Dedifferentiated amniotic fluid mesenchymal stem cell (primary cell): Measurements from ENCODE around the gene ABLIM2.
"Not testable (repeated sequence)": the region's sequence is repeated elsewhere in the genome, so short reads cannot be mapped to it uniquely, and the experiment has no call there.

Experiments
- DNase-seq: peaks from one replicate; pipeline ENCODE4 v3.0.0-alpha.2; 2016; ENCODE audit errors: extremely low spot score

ABLIM2 gene

DNA sequence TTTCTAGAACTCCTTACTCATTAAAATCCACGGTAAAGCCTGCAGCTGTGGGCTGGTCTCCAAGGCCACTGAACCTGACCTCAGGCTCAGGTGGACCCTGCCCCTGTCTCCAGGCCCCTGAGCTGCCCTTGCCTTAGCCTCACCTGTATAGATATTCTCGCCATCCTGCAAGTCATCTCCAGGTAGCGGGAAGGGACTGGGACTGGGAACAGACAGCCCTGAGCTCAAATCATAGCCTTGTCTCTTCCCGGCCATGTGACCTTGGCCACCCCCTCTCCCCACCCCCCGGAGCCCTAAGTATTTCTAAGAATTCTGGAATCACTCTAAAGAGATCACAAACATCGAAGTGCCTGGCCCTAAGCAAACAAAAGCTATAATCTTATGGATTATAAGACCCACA lies 17.7 kb downstream of the ABLIM2 start:
- DNase-seq: no peak

DNA sequence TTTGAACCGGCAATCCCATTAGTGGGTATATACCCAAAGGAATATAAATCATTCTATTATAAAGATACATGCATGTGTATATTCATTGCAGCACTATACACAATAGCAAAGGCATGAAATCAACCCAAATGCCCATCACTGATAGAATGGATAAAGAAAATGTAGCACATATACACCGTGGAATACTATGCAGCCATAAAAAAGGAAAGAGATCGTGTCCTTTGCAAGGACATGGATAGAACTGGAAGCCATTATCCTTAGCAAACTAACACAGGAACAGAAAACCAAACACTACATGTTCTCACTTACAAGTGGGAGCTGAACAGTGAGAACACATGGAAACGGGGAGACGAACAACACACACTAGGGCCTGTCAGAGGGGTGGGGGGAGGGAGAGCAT lies 18.9 kb downstream of the ABLIM2 start:
- not testable (repeated sequence) for DNase-seq

GRCh38 chr4:8136972-8137710 lies 21.5 kb downstream of the ABLIM2 start:
- DNase-seq: no peak

- DNase-seq: no peak
These were observed 22.1 kb downstream of the ABLIM2 start for GRCh38 chr4:8136529-8136928.

DNA sequence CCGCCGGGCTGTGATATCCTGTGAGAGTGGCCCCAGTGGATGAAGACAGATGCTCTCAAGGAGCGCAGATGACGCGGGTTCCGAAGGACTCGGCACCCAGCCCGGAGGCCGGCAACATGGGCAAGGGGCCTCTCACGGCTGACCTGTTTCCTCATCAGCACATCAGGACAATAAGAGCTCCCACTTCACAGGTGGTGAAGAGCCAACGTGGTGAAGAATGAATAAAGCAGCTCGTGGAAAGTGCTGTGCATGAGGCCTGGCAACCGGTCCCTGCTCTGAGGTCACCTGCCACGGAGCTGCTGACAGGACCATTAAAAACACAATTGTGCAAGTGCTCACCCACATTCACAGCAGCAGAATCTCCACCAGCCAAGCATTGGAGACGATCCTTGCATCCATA lies 22.9 kb downstream of the ABLIM2 start:
- no peak for DNase-seq

GRCh38 chr4:8133897-8134563 lies 24.6 kb downstream of the ABLIM2 start:
- no peak for DNase-seq

GRCh38 chr4:8132947-8133705 lies 25.5 kb downstream of the ABLIM2 start:
- no peak for DNase-seq

GRCh38 chr4:8132400-8132799 lies 26.2 kb downstream of the ABLIM2 start:
- DNase-seq: no peak

GRCh38 chr4:8131826-8132225 lies 26.8 kb downstream of the ABLIM2 start:
- no peak for DNase-seq

- DNase-seq: no peak
These were observed 27.4 kb downstream of the ABLIM2 start for GRCh38 chr4:8131210-8131609.

GRCh38 chr4:8130346-8131066 lies 28.1 kb downstream of the ABLIM2 start:
- DNase-seq: no peak

GRCh38 chr4:8129785-8130184 lies 28.8 kb downstream of the ABLIM2 start:
- no peak for DNase-seq

GRCh38 chr4:8129136-8129535 lies 29.5 kb downstream of the ABLIM2 start:
- no peak for DNase-seq

GRCh38 chr4:8128100-8128856 lies 30.3 kb downstream of the ABLIM2 start:
- DNase-seq: no peak

DNA sequence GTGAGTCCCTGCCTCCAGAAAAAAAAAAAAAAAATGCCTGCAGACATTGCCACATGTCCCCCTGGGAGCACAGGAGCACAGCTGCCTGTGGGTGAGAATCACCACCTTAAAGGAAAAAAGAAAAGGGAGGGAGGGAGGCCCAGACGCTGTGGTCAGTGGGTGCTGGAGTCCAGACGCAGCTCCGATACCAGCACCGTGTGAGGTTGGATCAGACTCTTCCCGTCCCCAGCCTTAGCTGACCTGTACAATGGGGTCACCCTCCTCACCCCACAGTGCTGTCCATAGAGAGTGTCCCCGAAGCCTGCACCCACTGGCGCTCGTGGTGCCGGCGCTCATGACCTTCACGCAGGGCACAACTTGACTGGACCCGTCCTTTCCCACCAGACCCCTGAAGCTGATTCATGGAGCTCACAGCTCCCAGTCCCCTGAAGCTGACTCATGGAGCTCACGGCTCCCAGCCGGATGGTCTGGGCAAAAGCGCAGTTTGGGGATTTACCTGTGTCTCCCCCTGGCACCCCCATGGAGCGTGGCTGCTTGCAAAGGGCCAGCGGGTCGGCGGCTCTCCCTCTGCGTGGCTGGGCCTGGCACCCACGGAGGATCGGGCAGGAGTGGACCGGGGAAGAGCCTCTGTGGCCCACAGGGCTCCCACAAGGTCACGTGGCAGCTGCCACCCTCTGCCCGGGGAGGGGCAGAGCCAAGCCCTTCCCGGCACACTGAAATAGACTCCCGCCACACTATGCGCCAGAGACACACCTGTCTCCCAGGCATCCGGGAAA lies 31.4 kb downstream of the ABLIM2 start:
- no peak for DNase-seq

GRCh38 chr4:8126523-8126922 lies 32.1 kb downstream of the ABLIM2 start:
- DNase-seq: no peak

DNA sequence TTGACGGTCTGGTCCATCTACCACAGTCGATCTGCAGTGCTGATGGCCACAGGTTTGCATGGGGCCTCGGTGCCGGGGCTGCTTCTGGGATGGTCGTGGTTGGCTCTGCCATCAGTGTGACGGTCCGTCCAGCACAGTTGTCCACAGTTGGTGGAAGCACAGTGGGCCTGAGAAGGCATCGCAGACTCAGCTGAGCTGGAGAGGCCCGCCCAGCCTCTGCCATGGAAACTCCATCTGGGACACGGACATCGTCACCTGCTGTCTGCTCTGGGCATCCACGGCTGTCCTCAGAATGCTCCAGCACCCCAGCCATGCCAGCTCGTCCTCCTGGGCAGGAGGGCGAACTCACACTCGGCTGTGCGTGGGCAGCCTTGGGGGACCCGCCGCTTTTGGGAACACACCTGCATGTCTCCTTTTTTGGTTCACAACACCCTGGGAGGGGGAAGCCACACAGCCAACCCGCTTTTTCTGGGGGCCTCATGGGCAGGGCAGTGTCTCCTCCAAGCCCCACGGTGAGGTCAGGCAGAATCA lies 33.0 kb downstream of the ABLIM2 start:
- no peak for DNase-seq

- DNase-seq: no peak
These were observed 34.7 kb downstream of the ABLIM2 start for GRCh38 chr4:8123870-8124269.

- DNase-seq: no peak
These were observed 35.2 kb downstream of the ABLIM2 start for GRCh38 chr4:8123389-8123788.

DNA sequence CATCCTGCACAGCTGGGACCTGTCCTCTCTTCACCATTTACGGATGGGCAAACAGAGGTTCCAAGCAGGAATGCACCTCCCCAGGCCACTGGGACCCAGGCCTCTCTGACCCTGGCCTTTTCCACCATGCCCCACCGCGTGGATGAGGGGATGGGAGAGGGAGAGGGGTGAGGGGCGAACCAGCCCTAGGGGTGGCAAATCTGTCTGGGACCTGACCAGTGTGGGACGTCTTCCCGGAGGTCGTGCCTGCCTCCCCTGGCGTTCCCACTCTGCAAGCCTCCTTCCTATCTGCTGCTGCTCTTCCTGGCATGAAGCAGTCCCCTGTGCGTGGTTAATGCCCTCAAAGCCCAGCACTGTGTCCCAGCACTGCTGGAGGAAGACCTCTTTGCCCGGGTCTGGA lies 35.9 kb downstream of the ABLIM2 start:
- no peak for DNase-seq
